Measurements from ENCODE around the gene OSMR. TPM values are rescaled to one million over a fixed set of nuclear protein-coding genes. Genes with fewer than 3 reads are reported as not detected.

Gene OSMR
- total RNA-seq, 2 experiments from 2014 or later: not detected

GRCh38 chr5:38853753-38854470 is 8.1 kb downstream of the OSMR start:
- Histone ChIP-seq H3K4me2 (ENCODE audit: low read length) (no peak overlapping the region), H3K36me3 (ENCODE audit: insufficient read depth, low read length) (no peaks in the 10 kb centered on the region), H3K9me3 (ENCODE audit: low read length) (no peaks in the 10 kb centered on the region), H3K79me2 (ENCODE audit: insufficient read depth, low read depth, low read length) (no peaks in the 10 kb centered on the region), H3K27ac (ENCODE audit: low read depth, low read length, poor library complexity, severe bottlenecking) (no peak overlapping the region), H4K20me1 (ENCODE audit: insufficient read depth, low read length) (no peaks in the 10 kb centered on the region), H2AFZ (ENCODE audit: low read length) (no peak overlapping the region), H3K9me2 (ENCODE audit: insufficient read depth, low read length) (no peaks in the 10 kb centered on the region), H3K4me1 (ENCODE audit: insufficient read depth, low read length, poor library complexity, severe bottlenecking) (no peaks in the 10 kb centered on the region), H3K4me3 (ENCODE audit: low read depth, low read length, poor library complexity, severe bottlenecking) (no peak overlapping the region)
- no TSS peak for BruUV-seq (replicated peaks)
- CTCF ChIA-PET (ENCODE audit: unreplicated experiment): no interaction called here
- DNase-seq (ENCODE audit: low spot score): no peak
- intact Hi-C loops (cut with micrococcal nuclease; ENCODE audit: unreplicated experiment): no loop called here
- POLR2A ChIA-PET: interaction anchor here (0.8 kb wide), 1 partner anchor 475 kb away, joined by 4 read pairs; no protein-coding TSS in a partner anchor
- no peak for TF ChIP-seq CTCF (conservative IDR thresholded peaks at IDR 0.05; ENCODE audit: low read length)
- no peak for TF ChIP-seq EZH2phosphoT487 (IDR thresholded peaks at IDR 0.05; ENCODE audit: borderline replicate concordance, low read depth, low read length)

- Histone ChIP-seq H3K9me2 (ENCODE audit: insufficient read depth, low read length) (no peaks in the 10 kb centered on the region), H4K20me1 (ENCODE audit: insufficient read depth, low read length) (no peaks in the 10 kb centered on the region), H3K4me2 (ENCODE audit: low read length) (no peak overlapping the region), H3K27ac (ENCODE audit: low read depth, low read length, poor library complexity, severe bottlenecking) (no peak overlapping the region), H3K79me2 (ENCODE audit: insufficient read depth, low read depth, low read length) (no peaks in the 10 kb centered on the region), H3K4me3 (ENCODE audit: low read depth, low read length, poor library complexity, severe bottlenecking) (no peak overlapping the region), H3K4me1 (ENCODE audit: insufficient read depth, low read length, poor library complexity, severe bottlenecking) (no peaks in the 10 kb centered on the region), H3K9me3 (ENCODE audit: low read length) (no peaks in the 10 kb centered on the region), H2AFZ (ENCODE audit: low read length) (no peak overlapping the region), H3K36me3 (ENCODE audit: insufficient read depth, low read length) (no peaks in the 10 kb centered on the region)
- POLR2A ChIA-PET: no interaction called here
- DNase-seq (ENCODE audit: low spot score): no peak
- no TSS peak for BruUV-seq (replicated peaks)
- CTCF ChIA-PET (ENCODE audit: unreplicated experiment): interaction anchor here (0.6 kb wide), 1 partner anchor 1911 kb away, joined by 3 read pairs; no protein-coding TSS in a partner anchor
- intact Hi-C loops (cut with micrococcal nuclease; ENCODE audit: unreplicated experiment): no loop called here
- no peak for TF ChIP-seq CTCF (conservative IDR thresholded peaks at IDR 0.05; ENCODE audit: low read length)
- TF ChIP-seq EZH2phosphoT487 (IDR thresholded peaks at IDR 0.05; ENCODE audit: borderline replicate concordance, low read depth, low read length): no peak
Observed at GRCh38 chr5:38854907-38855306, 9.1 kb downstream of the OSMR start.

- ChIA-PET POLR2A (no interaction called here), CTCF (ENCODE audit: unreplicated experiment) (no interaction called here)
- no peak overlapping the region for H3K4me3 ChIP-seq (ENCODE audit: low read depth, low read length, poor library complexity, severe bottlenecking)
- TF ChIP-seq CTCF (conservative IDR thresholded peaks at IDR 0.05; ENCODE audit: low read length) (no peak), EZH2phosphoT487 (IDR thresholded peaks at IDR 0.05; ENCODE audit: borderline replicate concordance, low read depth, low read length) (no peak)
- intact Hi-C loops (cut with micrococcal nuclease; ENCODE audit: unreplicated experiment): no loop called here
- no peaks in the 10 kb centered on the region for H3K4me1 ChIP-seq (ENCODE audit: insufficient read depth, low read length, poor library complexity, severe bottlenecking)
- H3K27ac ChIP-seq (ENCODE audit: low read depth, low read length, poor library complexity, severe bottlenecking): no peak overlapping the region
- H3K36me3 ChIP-seq (ENCODE audit: insufficient read depth, low read length): no peaks in the 10 kb centered on the region
- no peak for DNase-seq (ENCODE audit: low spot score)
- H4K20me1 ChIP-seq (ENCODE audit: insufficient read depth, low read length): no peaks in the 10 kb centered on the region
- BruUV-seq (replicated peaks): no TSS peak
- H3K4me2 ChIP-seq (ENCODE audit: low read length): no peak overlapping the region
- no peaks in the 10 kb centered on the region for H3K9me3 ChIP-seq (ENCODE audit: low read length)
- no peaks in the 10 kb centered on the region for H3K79me2 ChIP-seq (ENCODE audit: insufficient read depth, low read depth, low read length)
- no peak overlapping the region for H2AFZ ChIP-seq (ENCODE audit: low read length)
- H3K9me2 ChIP-seq (ENCODE audit: insufficient read depth, low read length): no peaks in the 10 kb centered on the region
Observed at GRCh38 chr5:38856660-38857059, 10.8 kb downstream of the OSMR start.

All from OCI-LY7 (cell line).